ENCODE measurements around the gene DGUOK.

DGUOK gene

DNA sequence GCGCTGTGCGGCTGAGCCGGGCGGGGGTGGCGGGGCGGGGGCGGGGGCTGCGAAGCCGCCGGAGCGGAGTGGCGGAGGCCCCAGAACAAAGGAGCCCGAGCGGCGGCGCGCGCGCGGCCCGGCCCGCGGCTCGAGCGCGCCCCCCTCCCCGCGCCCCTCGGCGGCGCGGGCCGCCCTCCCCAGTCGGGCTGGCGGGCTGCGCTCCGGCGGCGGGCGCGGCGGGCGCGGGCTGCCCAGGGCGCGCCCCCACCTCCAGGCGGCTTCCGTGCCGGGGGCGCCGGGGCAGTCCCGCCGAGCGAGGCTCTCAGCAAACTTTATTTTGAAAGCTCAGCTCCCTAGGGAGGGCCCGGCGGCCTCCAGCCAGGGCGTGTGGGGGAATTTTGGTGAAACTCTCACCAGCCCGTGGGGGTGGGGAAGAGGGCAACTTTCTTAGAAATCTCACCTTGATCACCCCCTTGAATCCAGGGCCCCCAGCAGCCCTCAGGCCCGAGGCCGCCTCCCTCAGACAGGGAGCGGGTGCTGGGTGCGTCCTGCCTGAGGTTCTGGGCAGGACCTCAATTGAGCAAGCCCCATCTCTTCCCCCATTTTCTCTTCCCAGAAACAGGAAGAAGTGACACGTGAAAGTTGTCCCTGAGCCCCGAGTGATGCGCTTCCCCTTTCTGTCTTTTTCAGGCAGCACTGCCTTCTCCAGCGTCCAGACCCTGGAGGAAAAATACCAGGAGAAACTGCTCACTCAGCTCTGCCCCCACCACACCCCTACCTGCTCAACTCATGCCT, 58.8 kb downstream of the DGUOK start:
- peak overlapping the region; percentile 78 to 99 for H3K27ac ChIP-seq (ENCODE audit: low read depth in 2 of 2, low read length in 2 of 2)
- H3K9ac ChIP-seq (ENCODE audit: low read depth in 1 of 2, low read length in 2 of 2), result peak overlapping the region; percentile 63 to 79
- peaks cover 3 to 13% of the 10 kb centered on the region in 2 donors for H3K36me3 ChIP-seq (ENCODE audit: control insufficient read depth in 2 of 2, insufficient read depth in 2 of 2, low read length in 2 of 2)
- H3K4me3 ChIP-seq (ENCODE audit: low read length in 2 of 2), result peak overlapping the region; percentile 72 to 77
- no peaks in the 10 kb centered on the region for H3K9me3 ChIP-seq (ENCODE audit: control insufficient read depth in 2 of 2, low read length in 2 of 2)
- peaks cover 53 to 55% of the 10 kb centered on the region in 2 donors for H3K4me1 ChIP-seq (ENCODE audit: control insufficient read depth in 2 of 2, insufficient read depth in 2 of 2, low read length in 2 of 2)
- no peaks in the 10 kb centered on the region for H3K27me3 ChIP-seq (ENCODE audit: control insufficient read depth in 2 of 2, insufficient read depth in 2 of 2, low read length in 2 of 2)

DNA sequence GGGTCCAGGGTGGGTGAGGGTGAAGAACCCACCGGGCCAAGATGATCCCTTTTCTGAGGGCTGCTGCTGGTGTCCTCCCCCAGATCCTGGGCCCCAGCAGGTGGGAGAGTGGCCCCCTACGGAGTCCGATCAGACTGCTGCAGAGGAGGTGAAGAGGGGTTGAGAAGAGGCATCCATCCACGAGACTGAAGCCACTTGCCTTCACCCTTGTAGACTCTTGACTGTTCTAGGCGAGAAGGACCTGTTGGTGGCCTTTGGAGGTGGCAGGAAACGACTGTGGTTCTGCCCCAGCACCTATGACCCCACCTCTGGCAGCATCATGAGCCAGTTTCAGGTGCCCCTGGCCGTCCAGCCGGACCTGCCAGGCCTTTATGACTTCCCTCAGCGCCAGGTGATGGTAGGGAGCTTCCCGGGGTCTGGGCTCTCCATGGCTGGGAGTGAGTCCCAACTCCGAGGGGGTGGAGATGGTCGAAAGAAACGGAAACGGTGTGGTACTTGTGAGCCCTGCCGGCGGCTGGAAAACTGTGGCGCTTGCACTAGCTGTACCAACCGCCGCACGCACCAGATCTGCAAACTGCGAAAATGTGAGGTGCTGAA, 59.5 kb downstream of the DGUOK start:
- H3K4me1 ChIP-seq (ENCODE audit: control insufficient read depth in 2 of 2, insufficient read depth in 2 of 2, low read length in 2 of 2), result peaks cover 48 to 49% of the 10 kb centered on the region in 2 donors
- peak overlapping the region; percentile 78 to 86 for H3K27ac ChIP-seq (ENCODE audit: low read depth in 2 of 2, low read length in 2 of 2)
- H3K9ac ChIP-seq (ENCODE audit: low read depth in 1 of 2, low read length in 2 of 2), result peak overlapping the region; percentile 63 to 79
- H3K4me3 ChIP-seq (ENCODE audit: low read length in 2 of 2), result peak overlapping the region; percentile 72 to 77
- peaks cover 3 to 16% of the 10 kb centered on the region in 2 donors for H3K36me3 ChIP-seq (ENCODE audit: control insufficient read depth in 2 of 2, insufficient read depth in 2 of 2, low read length in 2 of 2)
- no peaks in the 10 kb centered on the region for H3K9me3 ChIP-seq (ENCODE audit: control insufficient read depth in 2 of 2, low read length in 2 of 2)
- no peaks in the 10 kb centered on the region for H3K27me3 ChIP-seq (ENCODE audit: control insufficient read depth in 2 of 2, insufficient read depth in 2 of 2, low read length in 2 of 2)

DNA sequence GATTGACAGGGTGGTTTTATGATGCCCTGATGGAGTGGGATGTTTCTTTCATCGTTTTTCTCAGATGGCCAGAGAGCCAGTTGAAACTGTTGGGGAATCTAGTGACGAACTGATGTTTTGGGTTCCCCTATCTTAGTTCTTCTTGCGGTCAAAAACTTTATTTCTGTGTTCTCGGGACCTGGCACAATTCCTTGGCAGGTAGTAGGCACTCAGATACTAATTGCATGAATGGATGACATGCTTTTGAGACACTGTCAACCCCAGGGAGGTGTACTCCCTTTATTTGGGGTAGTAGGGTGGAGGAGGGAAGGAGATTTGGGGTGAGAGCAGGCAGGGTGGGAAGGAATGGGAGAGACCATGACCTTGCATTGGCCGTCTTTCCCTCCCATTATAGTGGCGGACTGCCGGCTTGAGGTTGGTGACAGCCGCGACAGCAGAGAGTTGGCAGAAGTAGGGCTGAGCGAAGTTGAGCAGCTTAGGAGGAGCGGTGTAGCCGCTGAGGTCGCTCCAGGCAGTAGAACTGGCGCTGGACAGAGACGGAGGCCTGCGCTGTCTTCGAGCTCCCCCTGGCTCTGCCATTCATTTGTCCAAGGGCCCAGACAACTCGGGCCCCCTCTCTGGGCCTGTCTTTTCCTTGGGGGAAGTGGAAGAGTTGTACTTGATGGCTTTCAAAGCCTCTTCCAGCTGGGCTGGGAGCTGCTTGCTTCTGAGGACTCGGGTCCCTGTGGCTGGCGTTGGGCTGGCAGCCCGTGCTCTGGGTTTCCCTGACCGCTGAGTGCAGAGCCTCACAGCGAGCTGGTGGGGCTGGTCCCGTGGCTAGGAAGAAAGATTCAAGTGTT, 60.6 kb downstream of the DGUOK start:
- Histone ChIP-seq H3K4me1 (ENCODE audit: control insufficient read depth in 2 of 2, insufficient read depth in 2 of 2, low read length in 2 of 2) (peaks cover 36 to 40% of the 10 kb centered on the region in 2 donors), H3K9ac (ENCODE audit: low read depth in 1 of 2, low read length in 2 of 2) (peak overlapping the region; percentile 42 to 57), H3K27me3 (ENCODE audit: control insufficient read depth in 2 of 2, insufficient read depth in 2 of 2, low read length in 2 of 2) (no peaks in the 10 kb centered on the region), H3K27ac (ENCODE audit: low read depth in 2 of 2, low read length in 2 of 2) (no peak overlapping the region), H3K36me3 (ENCODE audit: control insufficient read depth in 2 of 2, insufficient read depth in 2 of 2, low read length in 2 of 2) (peaks cover 5 to 19% of the 10 kb centered on the region in 2 donors), H3K9me3 (ENCODE audit: control insufficient read depth in 2 of 2, low read length in 2 of 2) (no peaks in the 10 kb centered on the region), H3K4me3 (ENCODE audit: low read length in 2 of 2) (peak overlapping the region; percentile 38 to 77)

DNA sequence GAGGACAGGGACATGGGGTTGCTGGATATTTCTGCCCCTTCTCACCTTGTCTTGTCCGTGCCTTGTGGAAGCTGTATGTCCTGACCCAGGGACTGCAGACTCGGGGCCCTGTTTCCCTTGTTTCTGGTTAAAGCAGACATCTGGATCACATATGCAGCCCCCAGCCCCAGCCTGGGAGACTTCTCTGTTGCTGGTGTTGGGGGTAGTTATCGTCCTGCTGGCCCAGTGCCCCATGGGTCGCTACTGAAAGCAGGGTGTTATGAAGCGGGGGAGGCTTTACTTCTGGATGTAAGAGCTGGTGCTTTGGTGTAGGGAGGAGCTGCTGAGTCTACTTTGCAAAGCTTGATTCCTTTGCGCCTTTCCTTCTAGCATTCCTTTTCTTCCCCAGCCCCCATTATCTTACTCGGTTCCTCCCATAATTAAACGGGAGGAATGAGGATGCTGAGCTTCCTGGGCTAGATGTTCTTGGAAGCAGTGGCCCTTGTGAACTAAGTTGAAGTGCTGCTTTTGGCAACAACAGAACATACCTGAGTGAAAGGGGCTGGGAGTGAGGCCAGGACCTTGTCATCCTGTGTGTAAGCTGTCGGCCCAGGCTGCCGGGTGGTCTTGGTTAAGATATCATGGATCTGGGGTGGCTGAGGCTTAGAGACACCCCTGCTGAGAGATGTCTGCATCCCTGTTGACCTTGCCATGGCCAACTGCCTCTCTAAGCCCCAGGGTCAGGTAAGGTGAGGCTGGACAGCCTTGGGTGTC, 61.4 kb downstream of the DGUOK start:
- H3K27ac ChIP-seq (ENCODE audit: low read depth in 2 of 2, low read length in 2 of 2), result no peak overlapping the region
- H3K9ac ChIP-seq (ENCODE audit: low read depth in 1 of 2, low read length in 2 of 2), result peak overlapping the region; percentile 42 to 57
- H3K27me3 ChIP-seq (ENCODE audit: control insufficient read depth in 2 of 2, insufficient read depth in 2 of 2, low read length in 2 of 2), result no peaks in the 10 kb centered on the region
- H3K36me3 ChIP-seq (ENCODE audit: control insufficient read depth in 2 of 2, insufficient read depth in 2 of 2, low read length in 2 of 2), result peaks cover 5 to 22% of the 10 kb centered on the region in 2 donors
- no peaks in the 10 kb centered on the region for H3K9me3 ChIP-seq (ENCODE audit: control insufficient read depth in 2 of 2, low read length in 2 of 2)
- H3K4me3 ChIP-seq (ENCODE audit: low read length in 2 of 2), result peak overlapping the region; percentile 38 to 77
- peaks cover 29 to 32% of the 10 kb centered on the region in 2 donors for H3K4me1 ChIP-seq (ENCODE audit: control insufficient read depth in 2 of 2, insufficient read depth in 2 of 2, low read length in 2 of 2)

DNA sequence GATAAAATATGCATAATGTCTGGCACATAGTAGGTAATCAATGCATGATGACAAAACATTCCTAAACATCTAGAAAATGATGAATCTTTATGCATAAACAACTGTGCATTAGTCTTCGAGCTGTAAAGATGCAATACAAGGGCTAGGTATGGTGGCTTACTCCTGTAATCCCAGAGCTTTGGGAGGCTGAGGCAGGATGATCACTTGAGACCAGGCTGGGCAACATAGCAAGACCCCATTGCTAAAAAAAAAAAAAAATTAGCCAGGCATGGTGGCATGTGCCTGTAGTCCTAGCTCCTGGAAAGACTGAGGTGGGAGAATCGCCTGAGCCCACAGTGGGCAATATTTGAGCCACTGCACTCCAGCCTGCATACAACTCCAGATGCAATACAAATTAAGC, 63.3 kb downstream of the DGUOK start:
- no peaks in the 10 kb centered on the region for H3K27me3 ChIP-seq (ENCODE audit: control insufficient read depth in 2 of 2, insufficient read depth in 2 of 2, low read length in 2 of 2)
- peaks cover 5 to 24% of the 10 kb centered on the region in 2 donors for H3K36me3 ChIP-seq (ENCODE audit: control insufficient read depth in 2 of 2, insufficient read depth in 2 of 2, low read length in 2 of 2)
- H3K27ac ChIP-seq (ENCODE audit: low read depth in 2 of 2, low read length in 2 of 2), result no peak overlapping the region
- no peak overlapping the region for H3K9ac ChIP-seq (ENCODE audit: low read depth in 1 of 2, low read length in 2 of 2)
- H3K9me3 ChIP-seq (ENCODE audit: control insufficient read depth in 2 of 2, low read length in 2 of 2), result no peaks in the 10 kb centered on the region
- no peak overlapping the region for H3K4me3 ChIP-seq (ENCODE audit: low read length in 2 of 2)
- peaks cover 28 to 29% of the 10 kb centered on the region in 2 donors for H3K4me1 ChIP-seq (ENCODE audit: control insufficient read depth in 2 of 2, insufficient read depth in 2 of 2, low read length in 2 of 2)

DNA sequence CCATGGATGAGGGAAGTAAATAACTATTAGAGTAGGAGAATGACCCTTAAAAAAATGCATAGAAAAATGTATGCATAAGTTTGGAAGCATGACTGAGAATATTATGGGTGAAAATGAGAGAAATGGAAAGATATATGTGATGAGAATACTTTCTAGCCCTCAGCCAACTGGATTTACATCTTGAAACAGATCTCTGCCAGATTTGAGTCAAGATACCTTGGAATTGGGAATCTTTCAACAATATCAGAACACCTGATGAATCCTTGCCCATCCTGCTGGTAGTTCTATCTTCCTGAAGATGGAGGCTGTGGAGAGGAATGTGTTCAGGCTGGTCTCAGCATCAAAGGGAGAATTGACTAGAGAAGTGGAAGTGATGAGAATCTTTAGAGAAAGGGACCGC, 63.9 kb downstream of the DGUOK start:
- peaks cover 5 to 24% of the 10 kb centered on the region in 2 donors for H3K36me3 ChIP-seq (ENCODE audit: control insufficient read depth in 2 of 2, insufficient read depth in 2 of 2, low read length in 2 of 2)
- H3K9ac ChIP-seq (ENCODE audit: low read depth in 1 of 2, low read length in 2 of 2), result no peak overlapping the region
- peaks cover 28% of the 10 kb centered on the region in 2 donors for H3K4me1 ChIP-seq (ENCODE audit: control insufficient read depth in 2 of 2, insufficient read depth in 2 of 2, low read length in 2 of 2)
- no peaks in the 10 kb centered on the region for H3K27me3 ChIP-seq (ENCODE audit: control insufficient read depth in 2 of 2, insufficient read depth in 2 of 2, low read length in 2 of 2)
- H3K4me3 ChIP-seq (ENCODE audit: low read length in 2 of 2), result no peak overlapping the region
- H3K9me3 ChIP-seq (ENCODE audit: control insufficient read depth in 2 of 2, low read length in 2 of 2), result no peaks in the 10 kb centered on the region
- no peak overlapping the region for H3K27ac ChIP-seq (ENCODE audit: low read depth in 2 of 2, low read length in 2 of 2)

DNA sequence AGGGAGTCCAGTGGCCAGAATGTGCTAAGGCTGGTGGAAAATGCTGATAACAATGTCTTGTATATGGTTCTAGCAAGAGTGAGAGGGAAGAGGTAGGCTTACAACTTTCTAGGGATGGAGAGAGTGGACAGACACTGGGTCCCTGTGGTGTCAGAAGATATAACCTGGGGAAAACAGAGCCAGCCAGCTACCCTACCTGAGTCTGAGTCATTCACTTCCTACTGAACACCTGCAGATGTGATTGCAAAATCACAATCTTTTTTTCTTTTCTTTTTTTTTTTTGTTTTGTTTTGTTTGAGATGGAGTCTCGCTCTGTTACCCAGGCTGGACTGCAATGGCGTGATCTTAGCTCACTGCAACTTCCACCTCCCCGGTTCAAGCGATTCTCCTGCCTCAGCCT, 65.4 kb downstream of the DGUOK start:
- H3K4me3 ChIP-seq (ENCODE audit: low read length in 2 of 2), result no peak overlapping the region
- H3K4me1 ChIP-seq (ENCODE audit: control insufficient read depth in 2 of 2, insufficient read depth in 2 of 2, low read length in 2 of 2), result peaks cover 14 to 15% of the 10 kb centered on the region in 2 donors
- peaks cover 5 to 23% of the 10 kb centered on the region in 2 donors for H3K36me3 ChIP-seq (ENCODE audit: control insufficient read depth in 2 of 2, insufficient read depth in 2 of 2, low read length in 2 of 2)
- H3K9ac ChIP-seq (ENCODE audit: low read depth in 1 of 2, low read length in 2 of 2), result no peak overlapping the region
- no peaks in the 10 kb centered on the region for H3K9me3 ChIP-seq (ENCODE audit: control insufficient read depth in 2 of 2, low read length in 2 of 2)
- no peaks in the 10 kb centered on the region for H3K27me3 ChIP-seq (ENCODE audit: control insufficient read depth in 2 of 2, insufficient read depth in 2 of 2, low read length in 2 of 2)
- H3K27ac ChIP-seq (ENCODE audit: low read depth in 2 of 2, low read length in 2 of 2), result no peak overlapping the region

DNA sequence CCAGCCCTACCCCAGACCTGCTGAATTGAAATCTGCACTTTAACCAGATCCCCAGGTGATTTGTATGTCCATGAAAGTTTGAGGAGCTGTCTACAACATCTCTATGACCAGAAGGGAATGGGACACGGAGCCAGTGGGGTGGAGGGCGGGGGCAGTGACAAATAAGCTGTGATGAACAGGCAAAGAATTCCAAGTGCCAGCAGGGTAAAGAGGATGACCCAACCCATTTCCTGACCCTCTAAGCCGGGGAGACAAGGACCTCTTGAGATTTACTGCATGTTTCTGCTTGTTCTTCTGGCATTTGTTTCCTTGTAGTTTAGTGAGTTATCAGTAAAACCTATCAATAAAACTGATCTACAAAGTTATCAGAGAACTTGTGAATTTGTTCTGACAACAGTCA, 66.7 kb downstream of the DGUOK start:
- Histone ChIP-seq H3K9me3 (ENCODE audit: control insufficient read depth in 2 of 2, low read length in 2 of 2) (no peaks in the 10 kb centered on the region), H3K4me1 (ENCODE audit: control insufficient read depth in 2 of 2, insufficient read depth in 2 of 2, low read length in 2 of 2) (peaks cover 2 to 7% of the 10 kb centered on the region in 2 donors), H3K36me3 (ENCODE audit: control insufficient read depth in 2 of 2, insufficient read depth in 2 of 2, low read length in 2 of 2) (peaks cover 5 to 24% of the 10 kb centered on the region in 2 donors), H3K27me3 (ENCODE audit: control insufficient read depth in 2 of 2, insufficient read depth in 2 of 2, low read length in 2 of 2) (no peaks in the 10 kb centered on the region), H3K4me3 (ENCODE audit: low read length in 2 of 2) (no peak overlapping the region), H3K27ac (ENCODE audit: low read depth in 2 of 2, low read length in 2 of 2) (no peak overlapping the region), H3K9ac (ENCODE audit: low read depth in 1 of 2, low read length in 2 of 2) (no peak overlapping the region)

DNA sequence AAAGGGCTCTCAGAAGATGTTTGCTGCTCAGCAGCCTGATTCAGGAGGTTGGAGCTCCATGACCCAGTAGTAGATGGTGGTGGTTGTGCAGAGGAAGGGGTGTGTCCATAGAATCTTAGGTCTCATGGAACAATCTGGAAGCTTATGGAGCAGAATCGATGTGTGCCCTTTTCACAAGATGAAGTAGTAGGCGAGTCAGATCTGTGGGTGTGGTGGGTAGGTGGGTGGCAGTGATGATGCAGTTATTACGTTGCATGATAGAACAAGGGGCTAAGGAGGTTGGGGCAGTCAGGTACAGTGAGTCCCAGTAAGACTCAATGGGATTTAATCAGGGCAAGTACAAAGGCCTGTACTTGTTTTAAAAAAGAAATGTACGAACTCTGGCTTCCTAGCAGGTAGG, 67.1 kb downstream of the DGUOK start:
- H3K4me1 ChIP-seq (ENCODE audit: control insufficient read depth in 2 of 2, insufficient read depth in 2 of 2, low read length in 2 of 2), result peaks cover 0 to 4% of the 10 kb centered on the region in 2 donors

More for the DNA sequence above, 67.1 kb downstream of the DGUOK start:
- no peaks in the 10 kb centered on the region for H3K9me3 ChIP-seq (ENCODE audit: control insufficient read depth in 2 of 2, low read length in 2 of 2)
- H3K27me3 ChIP-seq (ENCODE audit: control insufficient read depth in 2 of 2, insufficient read depth in 2 of 2, low read length in 2 of 2), result no peaks in the 10 kb centered on the region
- H3K9ac ChIP-seq (ENCODE audit: low read depth in 1 of 2, low read length in 2 of 2), result no peak overlapping the region
- peaks cover 5 to 22% of the 10 kb centered on the region in 2 donors for H3K36me3 ChIP-seq (ENCODE audit: control insufficient read depth in 2 of 2, insufficient read depth in 2 of 2, low read length in 2 of 2)
- no peak overlapping the region for H3K27ac ChIP-seq (ENCODE audit: low read depth in 2 of 2, low read length in 2 of 2)
- no peak overlapping the region for H3K4me3 ChIP-seq (ENCODE audit: low read length in 2 of 2)

Measured in mucosa of rectum (tissue), 2 donors.